Liver (tissue), 3 donors: ENCODE results near the gene GLIS1.

Experiments
- RAD21 ChIP-seq, 2 donors: IDR thresholded peaks; 2 replicates each; pipeline ENCODE4 v1.6.1; 2016; ENCODE audit warnings: antibody characterized with exemption in 2 of 2, mild to moderate bottlenecking in 2 of 2
- YY1 ChIP-seq: IDR thresholded peaks from 2 replicates; pipeline ENCODE4 v1.6.1; 2016; ENCODE audit warnings: antibody characterized with exemption, mild to moderate bottlenecking
- TF ChIP-seq, protein P1 (sequence below): fragments of 150-350 bp; IDR thresholded peaks from 2 replicates; pipeline ENCODE4 v1.5.1; 2017; ENCODE audit warnings: improper control_type of control experiment, low read depth, low read length; ENCODE audit not compliant: missing input control
- TF ChIP-seq, protein P2 (sequence below): IDR thresholded peaks from 2 replicates; pipeline ENCODE4 v1.6.1; 2016; ENCODE audit warnings: antibody characterized with exemption
- donor health status: healthy.
- donor health status: healthy.

DNA sequence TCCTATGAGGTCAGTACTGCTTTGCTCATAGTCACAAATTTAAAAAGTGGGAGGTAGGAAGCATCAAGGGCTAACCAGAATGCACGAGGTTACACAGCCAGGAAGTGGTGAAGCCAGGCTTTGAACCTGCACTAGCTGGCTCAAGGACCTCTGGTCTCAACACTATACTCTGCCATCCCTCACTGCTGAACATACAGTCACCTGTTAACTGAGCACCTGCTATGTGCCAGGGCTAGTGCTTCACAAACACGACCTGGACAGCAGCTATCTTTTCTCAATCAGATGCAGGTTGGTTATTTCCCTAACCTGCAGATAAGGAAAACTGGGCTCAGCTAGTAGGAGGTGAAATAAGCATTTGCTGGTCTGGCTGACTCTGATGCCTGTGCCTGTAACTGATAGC, 73.0 kb downstream of the GLIS1 start:
- TF ChIP-seq, protein P1, sequence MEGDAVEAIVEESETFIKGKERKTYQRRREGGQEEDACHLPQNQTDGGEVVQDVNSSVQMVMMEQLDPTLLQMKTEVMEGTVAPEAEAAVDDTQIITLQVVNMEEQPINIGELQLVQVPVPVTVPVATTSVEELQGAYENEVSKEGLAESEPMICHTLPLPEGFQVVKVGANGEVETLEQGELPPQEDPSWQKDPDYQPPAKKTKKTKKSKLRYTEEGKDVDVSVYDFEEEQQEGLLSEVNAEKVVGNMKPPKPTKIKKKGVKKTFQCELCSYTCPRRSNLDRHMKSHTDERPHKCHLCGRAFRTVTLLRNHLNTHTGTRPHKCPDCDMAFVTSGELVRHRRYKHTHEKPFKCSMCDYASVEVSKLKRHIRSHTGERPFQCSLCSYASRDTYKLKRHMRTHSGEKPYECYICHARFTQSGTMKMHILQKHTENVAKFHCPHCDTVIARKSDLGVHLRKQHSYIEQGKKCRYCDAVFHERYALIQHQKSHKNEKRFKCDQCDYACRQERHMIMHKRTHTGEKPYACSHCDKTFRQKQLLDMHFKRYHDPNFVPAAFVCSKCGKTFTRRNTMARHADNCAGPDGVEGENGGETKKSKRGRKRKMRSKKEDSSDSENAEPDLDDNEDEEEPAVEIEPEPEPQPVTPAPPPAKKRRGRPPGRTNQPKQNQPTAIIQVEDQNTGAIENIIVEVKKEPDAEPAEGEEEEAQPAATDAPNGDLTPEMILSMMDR = no peak
- TF ChIP-seq YY1 = no peak
- TF ChIP-seq, protein P2, sequence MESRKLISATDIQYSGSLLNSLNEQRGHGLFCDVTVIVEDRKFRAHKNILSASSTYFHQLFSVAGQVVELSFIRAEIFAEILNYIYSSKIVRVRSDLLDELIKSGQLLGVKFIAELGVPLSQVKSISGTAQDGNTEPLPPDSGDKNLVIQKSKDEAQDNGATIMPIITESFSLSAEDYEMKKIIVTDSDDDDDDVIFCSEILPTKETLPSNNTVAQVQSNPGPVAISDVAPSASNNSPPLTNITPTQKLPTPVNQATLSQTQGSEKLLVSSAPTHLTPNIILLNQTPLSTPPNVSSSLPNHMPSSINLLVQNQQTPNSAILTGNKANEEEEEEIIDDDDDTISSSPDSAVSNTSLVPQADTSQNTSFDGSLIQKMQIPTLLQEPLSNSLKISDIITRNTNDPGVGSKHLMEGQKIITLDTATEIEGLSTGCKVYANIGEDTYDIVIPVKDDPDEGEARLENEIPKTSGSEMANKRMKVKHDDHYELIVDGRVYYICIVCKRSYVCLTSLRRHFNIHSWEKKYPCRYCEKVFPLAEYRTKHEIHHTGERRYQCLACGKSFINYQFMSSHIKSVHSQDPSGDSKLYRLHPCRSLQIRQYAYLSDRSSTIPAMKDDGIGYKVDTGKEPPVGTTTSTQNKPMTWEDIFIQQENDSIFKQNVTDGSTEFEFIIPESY = no peak
- TF ChIP-seq RAD21 (IDR thresholded peaks at IDR 0.05) = no peak
